ENCODE measurements around the gene ZBTB21. TPM values are rescaled to one million over a fixed set of nuclear protein-coding genes. Genes with fewer than 3 reads are reported as not detected.
A peak's percentile ranks its signal among the peaks of the same experiment; 100 is the strongest.

ZBTB21 gene
- total and polyA plus RNA-seq, 9 of the 15 experiments (the other 6 are each of a cell fraction or from before 2014, with no cell fraction given), result 2.2 to 15.2 (median 8.7) TPM

DNA sequence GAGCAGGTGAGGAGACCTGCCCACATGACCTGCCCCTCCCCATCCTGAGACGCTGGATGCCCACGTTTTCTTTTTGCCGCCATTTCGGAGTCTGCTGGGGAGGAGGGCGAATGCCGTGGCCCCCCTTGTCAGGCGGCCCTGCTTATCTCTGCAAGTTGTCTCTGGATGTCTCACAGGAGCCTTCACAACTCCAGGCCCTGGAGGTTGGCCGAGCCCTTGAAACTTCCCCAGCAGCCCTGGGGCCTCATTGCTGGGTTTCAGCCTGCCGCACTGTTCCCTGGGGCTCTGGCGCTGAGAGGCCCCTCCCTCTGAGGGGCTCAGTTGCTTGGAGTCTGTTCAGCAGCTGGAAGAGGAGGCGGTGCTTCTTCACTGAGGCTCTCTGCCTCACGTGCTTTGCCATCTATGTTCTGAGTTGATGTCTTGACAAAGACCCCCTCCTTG, 29.8 kb upstream of the ZBTB21 start:
- BruUV-seq (replicated peaks), result no TSS peak
- no peak for FAIRE-seq
- in situ Hi-C loops (cut with MboI), result no loop called here
- H3K36me3 ChIP-seq (ENCODE audit: control insufficient read depth, insufficient read depth, low read length), result no peaks in the 10 kb centered on the region
- intact Hi-C loops (cut with micrococcal nuclease), result no loop called here
- H3K4me3 ChIP-seq, result no peak overlapping the region
- 3% methylated on average over 12 of the region's 12 CpGs for WGBS (ENCODE audit: insufficient coverage, low coverage, missing lambda C conversion rate)
- peaks cover 13% of the 10 kb centered on the region for H4K20me1 ChIP-seq (replicated peaks; ENCODE audit: control insufficient read depth, insufficient read depth, low read length)
- H2AFZ ChIP-seq (ENCODE audit: low read depth, low read length), result no peak overlapping the region
- H3K27me3 ChIP-seq (ENCODE audit: control insufficient read depth in 2 of 2, insufficient read depth in 2 of 2, low read length in 2 of 2), result peaks cover 50 to 69% of the 10 kb centered on the region in 2 experiments
- no peak overlapping the region for H3K9ac ChIP-seq (ENCODE audit: insufficient read depth in 1 of 2, low read depth in 2 of 2, low read length in 2 of 2)
- H3K4me2 ChIP-seq (ENCODE audit: insufficient read depth, low read length), result no peak overlapping the region
- H3K4me1 ChIP-seq (replicated peaks in 1 of 2; ENCODE audit: control insufficient read depth in 2 of 2, insufficient read depth in 2 of 2, low read length in 2 of 2), result peaks cover 3 to 8% of the 10 kb centered on the region in 2 experiments; a peak in 2 of 5 replicates
- no peak overlapping the region for H3K27ac ChIP-seq (ENCODE audit: extremely low read depth, low read depth, low read length)
- POLR2A ChIA-PET, result interaction anchor here (0.6 to 1.1 kb wide), 4 partner anchors 12 to 373 kb away, joined by 3 to 6 read pairs (median 4); no protein-coding TSS in a partner anchor
- CTCF ChIA-PET (ENCODE audit: low intra/inter-chr PET ratio), result no interaction called here
- ATAC-seq, result no peak; the same call in 2 of the 3 replicates
- 0 out of 2 replicates have a peak, but pooled peaks cover 5% of the 10 kb centered on the region for H3K9me3 ChIP-seq (replicated peaks; ENCODE audit: control insufficient read depth, insufficient read depth, low read depth, low read length)
- DNase-seq (ENCODE audit: extremely low read depth in 1 of 4, low spot score in 3 of 4), result no peak
- H3K9me1 ChIP-seq (ENCODE audit: control insufficient read depth, insufficient read depth, low read length), result no peaks in the 10 kb centered on the region
- TF ChIP-seq, protein P1, sequence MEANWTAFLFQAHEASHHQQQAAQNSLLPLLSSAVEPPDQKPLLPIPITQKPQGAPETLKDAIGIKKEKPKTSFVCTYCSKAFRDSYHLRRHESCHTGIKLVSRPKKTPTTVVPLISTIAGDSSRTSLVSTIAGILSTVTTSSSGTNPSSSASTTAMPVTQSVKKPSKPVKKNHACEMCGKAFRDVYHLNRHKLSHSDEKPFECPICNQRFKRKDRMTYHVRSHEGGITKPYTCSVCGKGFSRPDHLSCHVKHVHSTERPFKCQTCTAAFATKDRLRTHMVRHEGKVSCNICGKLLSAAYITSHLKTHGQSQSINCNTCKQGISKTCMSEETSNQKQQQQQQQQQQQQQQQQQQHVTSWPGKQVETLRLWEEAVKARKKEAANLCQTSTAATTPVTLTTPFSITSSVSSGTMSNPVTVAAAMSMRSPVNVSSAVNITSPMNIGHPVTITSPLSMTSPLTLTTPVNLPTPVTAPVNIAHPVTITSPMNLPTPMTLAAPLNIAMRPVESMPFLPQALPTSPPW (CRISPR knock-in tag; IDR thresholded peaks at IDR 0.05), result peak; percentile 35; the same call in 1 of the 2 replicates
- TF ChIP-seq NCOA1 (IDR thresholded peaks at IDR 0.05; ENCODE audit: low read depth) (no peak), ZFP30 (CRISPR knock-in tag; IDR thresholded peaks at IDR 0.05; ENCODE audit: borderline replicate concordance) (no peak)
- H3K79me2 ChIP-seq (ENCODE audit: control insufficient read depth, insufficient read depth, low read length), result no peaks in the 10 kb centered on the region

DNA sequence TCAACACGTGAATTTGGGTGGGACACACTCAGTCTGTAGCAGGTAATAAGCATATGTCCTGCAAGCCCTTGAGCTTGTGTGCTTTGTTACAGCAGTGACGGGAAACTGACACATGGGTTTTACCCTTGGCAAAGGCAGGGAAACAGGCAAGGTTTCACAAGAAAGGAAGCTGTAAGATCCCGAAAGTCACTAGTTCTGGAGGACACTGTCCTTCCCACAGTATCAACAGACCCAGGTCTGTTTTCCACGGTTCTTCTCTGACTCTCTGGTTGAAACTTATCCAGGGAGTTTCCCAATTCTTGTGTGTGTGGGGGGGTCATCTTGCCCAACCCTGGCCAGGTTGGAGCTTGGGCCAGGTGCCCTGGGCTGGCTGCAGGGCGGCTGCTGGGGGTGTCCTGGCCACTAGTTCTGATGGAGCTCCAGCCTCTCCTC, 29.3 kb upstream of the ZBTB21 start:
- Histone ChIP-seq H3K27me3 (ENCODE audit: control insufficient read depth in 2 of 2, insufficient read depth in 2 of 2, low read length in 2 of 2) (peaks cover 50 to 69% of the 10 kb centered on the region in 2 experiments), H3K36me3 (ENCODE audit: control insufficient read depth, insufficient read depth, low read length) (no peaks in the 10 kb centered on the region), H3K4me2 (ENCODE audit: insufficient read depth, low read length) (no peak overlapping the region), H2AFZ (ENCODE audit: low read depth, low read length) (no peak overlapping the region), H3K4me1 (replicated peaks in 1 of 2; ENCODE audit: control insufficient read depth in 2 of 2, insufficient read depth in 2 of 2, low read length in 2 of 2) (peaks cover 3 to 8% of the 10 kb centered on the region in 2 experiments; a peak in 2 of 5 replicates), H3K79me2 (ENCODE audit: control insufficient read depth, insufficient read depth, low read length) (no peaks in the 10 kb centered on the region), H3K9me1 (ENCODE audit: control insufficient read depth, insufficient read depth, low read length) (no peaks in the 10 kb centered on the region), H3K9me3 (replicated peaks; ENCODE audit: control insufficient read depth, insufficient read depth, low read depth, low read length) (0 out of 2 replicates have a peak, but pooled peaks cover 5% of the 10 kb centered on the region), H3K9ac (ENCODE audit: insufficient read depth in 1 of 2, low read depth in 2 of 2, low read length in 2 of 2) (no peak overlapping the region), H4K20me1 (replicated peaks; ENCODE audit: control insufficient read depth, insufficient read depth, low read length) (peaks cover 11% of the 10 kb centered on the region; the same call in 1 of the 2 replicates), H3K27ac (ENCODE audit: extremely low read depth, low read depth, low read length) (no peak overlapping the region), H3K4me3 (no peak overlapping the region)
- POLR2A ChIA-PET, result interaction anchor here (0.6 to 1.6 kb wide), 5 partner anchors 11 to 373 kb away, joined by 3 to 6 read pairs (median 4); no protein-coding TSS in a partner anchor
- CTCF ChIA-PET (ENCODE audit: low intra/inter-chr PET ratio), result no interaction called here
- WGBS (ENCODE audit: insufficient coverage, low coverage, missing lambda C conversion rate), result 11% methylated on average over 5 of the region's 5 CpGs
- DNase-seq (ENCODE audit: extremely low read depth in 1 of 4, low spot score in 3 of 4), result no peak
- no peak for ATAC-seq
- intact Hi-C loops (cut with micrococcal nuclease) (no loop called here), in situ Hi-C loops (cut with MboI) (no loop called here)
- no TSS peak for BruUV-seq (replicated peaks)
- FAIRE-seq, result no peak
- no peak for TF ChIP-seq MCM3 (IDR thresholded peaks at IDR 0.05)
- TF ChIP-seq NCOA1 (IDR thresholded peaks at IDR 0.05; ENCODE audit: low read depth), result no peak
- TF ChIP-seq ZNF197 (CRISPR knock-in tag; IDR thresholded peaks at IDR 0.05; ENCODE audit: low read depth), result no peak
- TF ChIP-seq PHB (CRISPR knock-in tag; IDR thresholded peaks at IDR 0.05), result no peak
- TF ChIP-seq CBFB (CRISPR knock-in tag; IDR thresholded peaks at IDR 0.05), result no peak

All from K562 (cell line).